Central memory CD8-positive, alpha-beta T cell (primary cell): Measurements from ENCODE around the gene F2RL1.

Source experiments
- ATAC-seq: fragments of 150-1000 bp; cut with Tn5 transposase; replicated peaks from 2 replicates; pipeline ENCODE4 v1.10.0; 2022; ENCODE audit warnings: mild to moderate bottlenecking, moderate FRiP score, moderate number of reproducible peaks; ENCODE audit not compliant: poor library complexity, severe bottlenecking; ENCODE audit errors: extremely low read depth
- DNase-seq, 2 donors: peaks; one replicate each; pipeline ENCODE4 v3.0.0; 2021; ENCODE audit warnings: low spot score in 2 of 2
- H3K27ac Mint-ChIP-seq: one replicate; pipeline ENCODE4 v1.8.0; 2022; ENCODE audit warnings: low read depth, mild to moderate bottlenecking, moderate library complexity, mixed read lengths
- H3K27me3 Mint-ChIP-seq: one replicate; pipeline ENCODE4 v1.8.0; 2022; ENCODE audit warnings: mixed read lengths
- H3K36me3 Mint-ChIP-seq: one replicate; pipeline ENCODE4 v1.8.0; 2022; ENCODE audit warnings: mild to moderate bottlenecking, moderate library complexity, mixed read lengths; ENCODE audit not compliant: insufficient read depth
- H3K4me1 Mint-ChIP-seq: one replicate; pipeline ENCODE4 v1.8.0; 2022; ENCODE audit warnings: mixed read lengths
- H3K4me3 Mint-ChIP-seq: one replicate; pipeline ENCODE4 v1.8.0; 2022; ENCODE audit warnings: mild to moderate bottlenecking, moderate library complexity, mixed read lengths
- H3K9me3 Mint-ChIP-seq: one replicate; pipeline ENCODE4 v1.8.0; 2022; ENCODE audit warnings: mixed read lengths

The F2RL1 gene

GRCh38 chr5:76859591-76860247, 40.9 kb downstream of the F2RL1 start:
- no peak overlapping the region for H3K27ac Mint-ChIP-seq
- H3K4me1 Mint-ChIP-seq = peaks cover 17% of the 10 kb centered on the region
- H3K27me3 Mint-ChIP-seq = no peaks in the 10 kb centered on the region
- DNase-seq (no peak), ATAC-seq (no peak)
- H3K9me3 Mint-ChIP-seq = peaks cover 7% of the 10 kb centered on the region
- no peaks in the 10 kb centered on the region for H3K36me3 Mint-ChIP-seq
- H3K4me3 Mint-ChIP-seq = no peak overlapping the region

- DNase-seq (no peak), ATAC-seq (no peak)
Measured at GRCh38 chr5:76861612-76862011, 42.8 kb downstream of the F2RL1 start.

DNA sequence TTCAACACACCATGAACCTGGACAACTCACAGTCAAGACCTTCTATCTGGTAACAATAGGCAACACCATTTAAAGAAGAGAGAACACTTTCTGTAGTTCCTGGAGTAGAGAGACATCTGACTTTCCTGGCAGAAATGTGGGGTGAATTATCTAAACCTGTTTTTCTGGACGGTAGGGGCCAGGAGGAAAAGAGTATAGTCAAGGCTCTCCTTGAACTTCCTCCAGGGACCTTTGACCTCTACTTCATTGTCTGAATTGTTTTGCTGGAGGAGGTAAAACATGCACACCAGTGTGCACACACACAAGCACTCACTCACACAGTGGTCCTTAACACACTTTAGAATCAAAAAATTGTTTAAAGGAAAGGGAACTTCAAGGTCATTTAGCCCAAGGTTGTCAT, 44.2 kb downstream of the F2RL1 start:
- Mint-ChIP-seq H3K27ac (no peak overlapping the region), H3K36me3 (no peaks in the 10 kb centered on the region), H3K4me3 (no peak overlapping the region), H3K4me1 (no peaks in the 10 kb centered on the region), H3K9me3 (no peaks in the 10 kb centered on the region), H3K27me3 (no peaks in the 10 kb centered on the region)
- ATAC-seq = no peak
- DNase-seq = no peak

More at GRCh38 chr5:76861612-76862011, 42.8 kb downstream of the F2RL1 start:
- Mint-ChIP-seq H3K27ac (no peak overlapping the region), H3K27me3 (no peaks in the 10 kb centered on the region), H3K9me3 (no peaks in the 10 kb centered on the region), H3K4me3 (no peak overlapping the region), H3K36me3 (no peaks in the 10 kb centered on the region), H3K4me1 (peaks cover 3% of the 10 kb centered on the region)

DNA sequence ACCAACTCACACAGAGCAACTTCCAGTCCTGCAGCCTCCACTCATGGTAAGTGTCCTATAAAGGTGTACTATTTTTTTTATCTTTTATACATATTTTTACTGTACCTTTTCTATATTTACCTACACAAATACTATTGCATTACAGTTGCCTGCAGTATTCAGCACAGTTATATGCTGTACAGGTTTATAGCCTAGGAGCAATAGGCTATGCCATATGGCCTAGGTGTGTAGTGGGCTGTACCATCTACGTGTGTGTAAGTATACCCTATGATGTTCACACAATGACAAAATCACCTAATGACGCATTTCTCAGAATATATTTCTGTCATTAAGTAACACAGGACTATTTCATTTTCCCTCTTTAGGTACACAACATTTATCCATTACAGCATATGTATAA, 47.7 kb downstream of the F2RL1 start:
- Mint-ChIP-seq H3K4me1 (no peaks in the 10 kb centered on the region), H3K36me3 (no peaks in the 10 kb centered on the region), H3K4me3 (no peak overlapping the region), H3K9me3 (no peaks in the 10 kb centered on the region), H3K27me3 (no peaks in the 10 kb centered on the region), H3K27ac (no peak overlapping the region)
- ATAC-seq = no peak
- DNase-seq = no peak

DNA sequence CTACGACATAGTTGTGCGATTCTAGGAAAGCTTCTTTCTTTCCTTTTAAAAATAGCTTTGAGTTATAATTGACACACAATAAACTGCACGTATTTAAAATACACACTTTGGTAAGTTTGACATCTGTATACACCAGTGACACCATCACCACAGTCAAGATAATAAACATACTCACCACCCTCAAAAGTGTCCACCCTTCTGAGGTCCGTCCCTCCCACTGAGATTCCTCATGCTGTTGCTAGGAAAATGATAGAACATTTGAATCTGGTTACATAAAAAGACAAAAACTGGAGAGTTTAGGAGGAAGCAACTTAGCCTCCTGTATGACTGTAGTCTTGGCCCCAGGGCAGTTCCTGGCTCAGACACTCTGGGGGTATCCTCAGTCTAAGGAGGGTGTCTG, 48.2 kb downstream of the F2RL1 start:
- no peaks in the 10 kb centered on the region for H3K27me3 Mint-ChIP-seq
- ATAC-seq = no peak
- H3K27ac Mint-ChIP-seq = no peak overlapping the region
- H3K4me1 Mint-ChIP-seq = no peaks in the 10 kb centered on the region
- no peak for DNase-seq
- H3K9me3 Mint-ChIP-seq = no peaks in the 10 kb centered on the region
- H3K4me3 Mint-ChIP-seq = no peak overlapping the region
- no peaks in the 10 kb centered on the region for H3K36me3 Mint-ChIP-seq

DNA sequence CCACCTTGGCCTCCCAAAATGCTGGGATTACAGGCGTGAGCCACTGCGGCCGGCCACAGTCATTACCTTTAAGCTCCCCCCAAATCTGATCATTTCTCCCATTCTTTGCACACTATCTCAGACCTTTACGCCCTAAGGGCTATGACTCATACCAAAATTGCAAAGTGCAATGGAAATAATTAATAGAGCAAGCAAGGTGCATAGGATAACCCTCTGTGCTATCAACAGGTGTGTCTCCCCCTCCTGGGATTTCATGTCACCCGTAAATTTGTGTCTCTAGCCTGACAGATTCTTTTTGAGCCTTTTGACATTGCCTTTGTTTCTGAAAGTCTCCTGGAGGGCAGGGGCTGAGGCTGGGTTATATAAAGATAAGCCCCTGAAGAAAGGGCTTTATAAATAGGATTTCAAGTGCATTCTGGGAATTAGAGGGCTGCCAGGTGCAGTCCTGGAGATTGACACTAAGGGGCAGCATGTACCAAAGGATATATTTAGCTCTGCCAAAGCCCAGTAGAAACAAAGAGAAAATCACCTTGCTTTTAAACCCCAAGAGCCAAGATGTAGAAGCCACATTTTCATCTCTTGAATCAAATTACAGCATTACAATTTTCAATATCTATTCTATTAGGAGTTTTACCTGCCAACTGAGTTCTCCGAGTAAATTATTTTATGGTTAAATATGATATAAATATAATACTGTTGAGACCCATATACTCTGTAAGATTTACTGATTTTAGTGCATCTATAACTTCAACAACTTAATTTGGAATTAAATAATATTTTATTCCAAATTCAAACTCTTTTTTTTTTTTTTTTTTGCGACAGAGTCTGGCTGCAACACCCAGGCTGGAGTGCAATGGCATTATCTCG, 49.2 kb downstream of the F2RL1 start:
- no peaks in the 10 kb centered on the region for H3K4me1 Mint-ChIP-seq
- H3K27me3 Mint-ChIP-seq = no peaks in the 10 kb centered on the region
- ATAC-seq = no peak
- H3K4me3 Mint-ChIP-seq = no peak overlapping the region
- H3K27ac Mint-ChIP-seq = no peak overlapping the region
- no peaks in the 10 kb centered on the region for H3K9me3 Mint-ChIP-seq
- no peaks in the 10 kb centered on the region for H3K36me3 Mint-ChIP-seq
- peak; percentile 27 to 43 for DNase-seq

DNA sequence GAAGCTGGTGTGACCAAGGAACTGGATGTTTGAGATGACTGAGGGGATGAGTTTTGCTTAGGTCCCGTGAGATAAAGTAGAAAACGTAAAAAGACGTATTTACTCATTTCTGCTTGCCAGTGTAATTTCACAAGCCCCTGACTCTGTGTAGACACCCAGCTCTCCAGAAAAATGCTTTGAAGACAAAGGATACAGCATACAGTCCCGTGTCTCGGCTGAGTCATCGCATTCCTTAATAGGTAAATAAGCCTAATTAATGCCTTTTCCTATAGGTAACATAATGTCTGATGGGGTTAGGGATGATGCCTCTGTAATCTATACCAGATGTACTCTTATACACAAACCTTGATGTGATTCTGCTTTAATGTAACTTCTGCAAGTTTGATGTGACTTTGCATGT, 51.2 kb downstream of the F2RL1 start:
- Mint-ChIP-seq H3K9me3 (no peaks in the 10 kb centered on the region), H3K27ac (no peak overlapping the region), H3K36me3 (no peaks in the 10 kb centered on the region), H3K4me1 (no peaks in the 10 kb centered on the region), H3K27me3 (no peaks in the 10 kb centered on the region), H3K4me3 (no peak overlapping the region)
- ATAC-seq = no peak
- DNase-seq = no peak

GRCh38 chr5:76874088-76874581, 55.3 kb downstream of the F2RL1 start:
- Mint-ChIP-seq H3K27ac (no peak overlapping the region), H3K36me3 (no peaks in the 10 kb centered on the region), H3K27me3 (no peaks in the 10 kb centered on the region), H3K4me3 (no peak overlapping the region), H3K9me3 (no peaks in the 10 kb centered on the region), H3K4me1 (no peaks in the 10 kb centered on the region)
- no peak for DNase-seq
- no peak for ATAC-seq
